Left colon (tissue), 2 donors: ENCODE measurements around the gene NDUFS7. TPM values are rescaled to one million over a fixed set of nuclear protein-coding genes. Genes with fewer than 3 reads are reported as not detected.
A peak's percentile ranks its signal among the peaks of the same experiment; 100 is the strongest.

Experiments used
- ATAC-seq: fragments of 200-7000 bp; cut with Tn5 transposase; one replicate; pipeline ENCODE4 v1.9.1; 2020; ENCODE audit warnings: mild to moderate bottlenecking, moderate library complexity
- DNase-seq, 2 donors: peaks; one replicate each; pipeline ENCODE4 v3.0.0-alpha.2; 2020
- intact Hi-C, 2 donors: fragments of 100-400 bp; cut with DNase I in 1 of 2; cut with micrococcal nuclease in 1 of 2; formaldehyde crosslinking; loops; one replicate each; pipeline versions ENCODE4 v1.11.2 to v1.14.0; 2022; cut with DNase I, micrococcal nuclease
- total RNA-seq, 2 donors: library from RNA; stranded (reverse); fragmentation: NEBNext Ultra II Directional; extraction: Animal tissue kit (Norgen Biotek cat#: 25700); gene quantifications; one replicate each; pipeline ENCODE4 v1.2.1, GENCODE V29; 2021
- donor health status: DM: no; HTN: no; CAD: no.
- donor health status: DM: yes; HTN: yes; CAD: no.

The NDUFS7 gene
- total RNA-seq, 2 donors from 2014 or later: 141 to 178 TPM

DNA sequence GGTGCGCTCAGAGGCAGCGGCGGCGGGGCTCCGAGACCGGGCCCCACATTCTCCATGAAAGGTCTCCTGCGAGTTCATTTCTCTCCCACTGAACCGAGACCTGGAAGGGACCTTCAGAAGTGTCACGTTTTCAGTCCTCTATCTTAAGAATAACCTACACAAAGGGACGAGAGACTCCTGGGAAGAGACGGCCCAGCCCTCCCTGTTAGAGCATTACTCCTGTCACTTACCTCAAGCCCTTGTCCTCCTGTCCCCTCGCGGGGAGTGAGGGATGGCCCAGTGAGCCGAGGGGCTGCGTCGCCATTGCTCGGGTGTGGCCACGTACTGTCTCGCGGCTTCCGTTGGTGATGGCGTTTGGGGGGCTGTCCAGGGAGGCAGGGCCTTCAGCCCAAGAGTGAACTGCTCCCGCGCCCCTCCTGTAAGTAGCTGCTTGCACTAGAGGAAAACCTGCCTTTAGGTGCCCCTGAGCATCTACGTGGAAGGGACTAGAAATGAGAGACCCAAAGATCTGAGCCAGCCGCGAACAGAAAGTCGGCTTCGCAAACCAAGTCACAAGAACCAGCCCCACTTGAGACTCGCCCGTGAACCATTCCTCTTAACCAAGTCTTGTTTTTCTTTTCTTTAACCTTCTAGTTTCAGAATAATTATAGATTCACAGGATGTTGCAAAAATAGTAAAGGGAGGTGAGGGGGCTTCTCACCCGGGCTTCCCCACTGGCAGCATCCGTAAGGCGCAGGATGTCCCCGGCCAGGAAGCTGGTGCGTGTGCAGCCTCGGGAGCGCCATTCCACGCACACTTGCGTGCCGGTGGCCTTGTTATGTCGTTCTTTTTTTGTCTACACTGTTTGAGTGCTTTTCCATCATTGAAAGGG, 21.1 kb upstream of the NDUFS7 start:
- ATAC-seq: no peak
- intact Hi-C loops: no loop called here
- DNase-seq: no peak

DNA sequence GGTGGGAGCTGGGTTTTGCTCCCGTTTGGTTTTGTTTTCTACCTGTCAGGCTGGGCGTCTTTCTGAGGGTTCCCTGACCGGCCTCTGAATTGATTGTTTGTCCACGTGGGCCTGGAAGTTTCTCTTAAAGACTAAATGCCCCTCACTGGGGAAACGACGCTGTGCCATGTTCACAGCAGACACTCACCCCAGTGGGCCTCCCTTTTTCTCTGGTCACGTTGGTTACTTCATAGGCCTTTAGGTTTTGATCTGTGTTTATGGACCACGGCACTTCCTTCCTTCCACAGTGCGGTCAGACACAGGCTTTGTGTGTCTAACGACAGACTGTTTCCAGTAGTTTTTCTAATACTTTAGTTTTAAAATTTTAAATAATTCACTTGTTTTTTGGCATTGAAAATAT, 20.1 kb upstream of the NDUFS7 start:
- ATAC-seq (no peak), DNase-seq (no peak)
- intact Hi-C loops: no loop called here

DNA sequence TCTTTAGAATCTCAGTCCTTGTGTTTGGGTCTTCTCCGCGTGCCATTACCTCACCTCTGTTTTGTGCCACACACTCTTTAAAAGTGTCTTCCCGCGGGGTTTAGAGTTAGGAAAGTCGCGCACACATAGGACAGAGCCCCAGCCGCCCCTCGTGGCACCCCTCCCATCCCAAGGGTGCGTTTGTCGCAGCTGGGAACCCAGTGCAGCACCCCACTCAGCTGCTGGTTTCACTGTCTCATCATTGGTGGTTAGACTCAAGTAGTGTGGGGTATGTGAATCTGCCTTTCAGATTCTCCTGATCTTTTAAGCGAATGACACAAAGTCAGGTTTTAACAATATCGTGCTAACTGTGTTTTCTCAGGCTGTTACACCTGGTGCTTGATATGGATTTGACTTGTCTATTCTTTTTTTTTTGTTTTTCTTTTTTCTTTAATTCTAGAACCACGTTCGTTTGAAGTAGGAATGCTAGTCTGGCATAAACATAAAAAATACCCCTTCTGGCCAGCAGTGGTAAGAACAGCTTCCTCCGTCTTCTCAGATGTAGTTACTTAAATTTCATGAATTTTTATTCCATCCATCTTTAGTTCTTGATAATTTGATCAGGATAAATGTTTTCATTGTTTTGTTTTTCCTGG, 19.5 kb upstream of the NDUFS7 start:
- intact Hi-C loops: no loop called here
- no peak for ATAC-seq
- DNase-seq: no peak

DNA sequence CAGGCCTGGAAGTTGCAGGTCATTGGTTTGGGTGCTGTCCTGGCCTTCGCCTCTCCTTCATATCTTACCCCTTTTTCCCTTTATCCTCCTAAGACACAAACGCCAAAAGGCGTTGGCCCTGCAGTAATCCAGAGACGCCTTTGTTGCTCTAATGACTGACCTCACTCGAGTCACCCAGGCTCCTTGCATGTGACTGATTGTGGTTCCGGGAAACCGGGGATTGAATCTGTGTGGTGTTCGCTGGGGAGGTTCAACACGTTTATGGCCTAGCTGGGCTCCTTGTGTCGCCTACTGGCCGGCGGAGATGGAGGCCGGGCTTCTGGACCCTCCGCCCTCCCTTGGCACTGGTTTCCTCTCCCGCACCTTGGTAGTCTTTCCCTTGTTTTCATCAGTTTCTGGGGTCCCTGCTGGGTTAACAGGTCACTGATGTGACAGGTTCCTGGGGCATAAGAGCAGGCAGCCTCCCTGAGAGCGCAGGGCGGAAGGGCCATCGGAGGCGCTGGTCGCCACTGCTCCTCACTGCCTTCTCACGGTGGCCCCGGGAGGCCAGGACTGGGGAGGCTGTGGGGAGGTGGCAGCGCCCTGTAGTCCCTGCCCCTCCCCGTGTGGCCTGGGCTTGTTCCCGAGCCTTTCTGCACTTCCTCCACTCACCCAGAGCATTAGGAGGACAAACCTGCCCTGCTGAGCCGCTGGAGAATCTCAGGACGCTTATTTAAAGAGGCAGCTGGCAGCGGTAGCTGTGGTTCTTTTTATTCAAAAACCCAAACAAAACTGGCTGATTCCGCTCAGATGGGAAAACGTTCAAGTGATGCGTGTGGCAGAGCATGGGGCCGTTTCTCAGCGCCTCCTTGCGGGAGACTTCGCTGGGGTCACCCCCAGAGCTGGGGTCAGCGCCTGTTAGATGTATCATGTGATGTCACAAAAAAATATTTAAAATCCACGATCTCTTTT, 18.1 kb upstream of the NDUFS7 start:
- no peak for DNase-seq
- no peak for ATAC-seq
- intact Hi-C loops: no loop called here

DNA sequence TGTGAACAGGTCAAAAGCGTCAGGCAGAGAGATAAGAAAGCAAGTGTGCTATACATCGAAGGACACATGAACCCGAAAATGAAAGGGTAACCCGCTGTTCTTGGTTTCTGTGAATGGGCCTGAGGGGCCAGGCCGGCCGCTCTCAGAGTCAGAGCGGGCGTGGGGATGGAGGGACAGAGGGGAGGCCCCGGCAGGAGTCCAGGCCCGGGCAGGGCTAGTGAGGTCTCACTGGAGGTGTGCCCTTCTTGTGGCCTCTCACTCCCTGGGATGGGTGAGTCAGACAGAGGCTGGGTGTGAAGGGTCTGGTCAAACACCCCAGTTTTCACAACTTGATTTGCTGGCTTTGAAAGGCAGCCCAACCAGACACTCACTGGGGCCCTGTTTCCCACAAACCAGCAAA, 17.4 kb upstream of the NDUFS7 start:
- intact Hi-C loops: no loop called here
- ATAC-seq (no peak), DNase-seq (no peak)

DNA sequence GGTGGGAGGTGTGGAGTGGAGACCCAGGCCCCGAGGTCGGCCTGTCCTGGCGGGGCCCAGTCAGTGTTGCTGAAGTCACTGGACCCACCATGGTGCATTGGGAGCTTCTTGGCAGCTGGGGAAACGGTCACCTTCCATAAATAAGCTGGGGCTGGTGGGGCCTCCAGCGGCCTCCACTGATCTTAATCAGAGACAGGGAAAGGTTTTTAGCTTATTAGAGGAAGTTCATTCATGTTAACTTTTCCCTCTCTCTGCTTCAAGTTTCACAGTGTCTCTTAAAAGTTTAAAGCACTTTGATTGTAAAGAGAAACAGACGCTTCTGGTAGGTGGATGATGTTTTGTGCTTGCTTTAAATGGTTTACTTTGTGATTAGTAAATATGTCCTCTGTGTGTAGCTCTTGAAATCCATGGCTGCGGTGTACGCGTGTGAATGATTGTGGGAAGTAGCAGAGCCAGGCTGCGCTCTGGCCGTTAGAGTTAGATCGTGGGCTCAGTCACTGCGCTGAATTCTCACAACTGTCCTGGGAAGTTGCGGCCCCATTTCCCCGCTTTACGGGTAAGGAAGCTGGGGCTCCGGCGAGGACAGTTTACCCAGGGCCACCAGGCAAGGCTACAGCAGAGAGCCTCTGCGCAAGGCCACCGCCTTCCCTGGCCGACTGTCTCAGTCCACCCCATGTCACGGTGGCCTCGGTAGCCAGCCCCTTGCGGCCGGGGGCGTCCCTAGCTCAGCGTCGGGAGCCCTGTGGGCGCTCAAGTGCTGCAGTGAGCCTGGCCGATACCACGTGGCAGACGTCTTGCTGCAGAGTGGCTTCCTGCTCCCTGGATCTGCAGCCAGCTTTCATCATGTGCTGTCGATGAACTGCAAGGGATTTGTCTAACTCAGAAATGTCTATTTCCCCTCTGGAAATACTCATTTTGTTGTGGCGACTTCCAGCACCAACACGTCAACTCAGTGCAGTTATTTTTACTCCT, 16.5 kb upstream of the NDUFS7 start:
- ATAC-seq: no peak
- intact Hi-C loops: no loop called here
- DNase-seq: no peak

DNA sequence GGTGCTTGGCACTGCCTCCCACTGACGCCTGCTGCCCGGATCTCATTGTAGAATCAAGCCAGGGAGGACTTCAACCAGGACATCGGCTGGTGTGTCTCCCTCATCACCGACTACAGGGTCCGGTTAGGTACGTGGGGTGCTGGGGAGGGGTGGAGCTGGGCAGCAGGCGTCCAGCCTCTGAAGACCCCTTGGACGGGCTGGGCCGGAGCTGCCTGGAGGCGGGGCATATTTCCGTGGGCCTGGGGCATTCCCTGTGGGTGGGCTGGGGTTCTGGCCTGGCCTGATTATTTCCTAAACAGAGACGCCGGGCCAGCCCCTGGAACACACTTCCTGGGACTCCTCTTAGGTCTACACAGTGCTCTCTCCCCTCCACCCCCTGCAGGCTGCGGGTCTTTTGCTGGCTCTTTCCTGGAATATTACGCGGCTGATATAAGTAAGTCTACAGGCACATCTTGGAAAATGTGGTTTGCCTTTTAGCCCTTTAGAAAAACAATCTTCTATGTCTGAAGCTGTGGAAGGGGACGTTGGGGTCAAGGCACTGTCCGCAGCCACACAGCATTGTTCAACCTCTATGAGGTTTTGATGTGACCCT, 14.4 kb upstream of the NDUFS7 start:
- DNase-seq: no peak
- intact Hi-C loops: no loop called here
- ATAC-seq: no peak

DNA sequence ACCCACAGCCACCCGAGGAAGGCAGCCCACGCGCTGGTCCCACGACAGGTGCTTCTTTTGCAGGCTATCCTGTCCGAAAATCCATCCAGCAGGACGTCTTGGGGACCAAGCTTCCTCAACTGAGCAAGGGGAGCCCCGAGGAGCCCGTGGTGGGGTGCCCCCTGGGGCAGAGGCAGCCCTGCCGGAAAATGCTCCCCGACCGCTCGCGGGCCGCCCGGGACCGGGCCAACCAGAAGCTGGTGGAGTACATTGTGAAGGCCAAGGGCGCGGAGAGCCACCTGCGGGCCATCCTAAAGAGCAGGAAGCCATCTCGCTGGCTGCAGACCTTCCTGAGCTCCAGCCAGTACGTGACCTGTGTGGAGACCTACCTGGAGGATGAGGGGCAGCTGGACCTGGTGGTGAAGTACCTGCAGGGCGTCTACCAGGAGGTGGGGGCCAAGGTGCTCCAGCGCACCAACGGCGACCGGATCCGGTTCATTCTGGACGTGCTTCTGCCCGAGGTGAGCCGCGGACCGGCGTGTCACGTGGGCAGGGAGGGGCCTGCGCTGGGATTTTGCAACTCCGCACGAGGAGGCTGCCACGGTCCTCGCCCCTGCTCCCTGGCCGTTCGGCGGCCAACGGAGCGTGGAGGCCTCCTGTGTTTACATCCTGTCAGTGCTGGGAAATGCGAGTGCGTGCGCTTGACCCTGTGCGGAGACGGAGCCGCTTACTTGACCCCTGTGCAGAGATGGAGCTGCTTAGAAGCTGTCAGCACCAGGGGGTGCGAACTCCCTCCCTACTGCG, 12.9 kb upstream of the NDUFS7 start:
- intact Hi-C loops: no loop called here
- DNase-seq: no peak
- ATAC-seq: no peak

DNA sequence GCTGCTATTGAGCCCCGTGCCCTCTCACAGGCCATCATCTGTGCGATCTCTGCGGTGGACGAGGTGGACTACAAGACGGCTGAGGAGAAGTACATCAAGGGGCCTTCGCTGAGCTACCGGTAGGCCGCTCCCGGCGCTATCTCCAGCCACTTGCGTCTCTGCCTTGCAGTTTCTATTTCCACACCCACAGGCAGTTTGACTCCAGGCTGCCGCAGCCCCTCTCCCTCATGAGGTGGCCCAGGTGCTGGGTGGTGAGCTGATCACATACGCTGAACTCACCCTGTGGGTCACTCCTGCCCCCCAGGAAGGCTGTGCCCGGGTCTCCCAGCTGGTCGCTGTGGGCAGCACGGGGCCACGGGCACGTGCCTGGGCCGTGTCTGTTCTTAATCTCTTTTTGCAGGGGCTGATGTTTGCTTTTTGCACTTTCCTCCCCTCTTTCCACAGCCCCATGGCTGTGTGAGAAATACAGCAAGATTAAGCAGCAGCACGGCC, 10.6 kb upstream of the NDUFS7 start:
- ATAC-seq (no peak), DNase-seq (no peak)
- intact Hi-C loops: no loop called here

DNA sequence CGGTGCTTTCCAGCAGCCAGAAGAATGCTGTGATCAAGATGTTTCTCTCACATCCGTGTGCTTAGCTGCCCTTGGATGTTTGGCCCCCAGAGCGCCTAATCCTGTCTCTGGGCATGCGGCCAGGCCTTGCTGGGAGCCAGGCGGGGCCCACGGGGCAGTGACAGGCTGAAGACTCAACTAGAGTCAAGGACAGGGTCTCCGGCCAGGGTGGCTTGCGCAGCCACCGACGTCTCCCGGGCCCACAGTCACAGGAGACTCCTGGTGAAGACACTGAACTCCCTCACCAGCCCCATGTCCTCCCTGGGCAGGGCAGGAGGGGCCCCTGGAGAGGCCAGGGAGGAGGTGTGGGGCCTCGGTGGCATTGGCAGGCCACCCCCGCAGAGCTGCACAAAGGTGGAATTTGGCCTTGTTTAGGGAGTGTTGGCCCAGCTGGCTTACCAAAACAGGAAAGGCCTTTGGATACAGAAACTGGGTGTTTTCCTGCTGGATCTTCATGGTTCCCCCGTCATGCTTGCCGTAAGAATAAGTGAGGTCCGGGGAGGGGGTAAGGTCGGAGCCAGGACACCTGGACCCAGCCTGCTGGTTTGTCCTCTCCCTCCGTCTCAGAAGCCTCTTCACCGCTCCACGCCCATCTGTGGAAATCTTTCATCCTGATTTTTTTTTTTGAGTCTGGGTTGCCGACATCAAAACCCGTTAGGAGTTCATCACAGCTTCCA, 10.0 kb upstream of the NDUFS7 start:
- DNase-seq (peak in 1 of 2 donors; percentile 43), ATAC-seq (peak; percentile 18)
- intact Hi-C loops: no loop called here

DNA sequence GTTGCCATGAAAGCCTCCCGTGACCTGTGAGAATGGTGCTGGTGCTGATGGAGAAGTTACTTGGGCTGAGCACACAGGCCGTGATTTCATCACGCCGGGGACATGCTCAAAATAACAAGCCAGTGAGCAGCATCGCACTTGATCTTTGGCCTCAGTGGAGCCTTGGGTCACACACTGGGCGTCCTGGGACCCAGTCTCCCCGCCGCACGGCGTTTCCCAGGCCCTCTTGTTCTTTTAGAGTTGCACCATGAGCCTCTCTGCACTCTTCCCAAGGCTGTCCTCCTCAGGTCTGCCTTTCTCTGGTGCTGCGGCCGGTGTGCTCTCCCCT, 9.5 kb upstream of the NDUFS7 start:
- DNase-seq (no peak), ATAC-seq (no peak)
- intact Hi-C loops: no loop called here

DNA sequence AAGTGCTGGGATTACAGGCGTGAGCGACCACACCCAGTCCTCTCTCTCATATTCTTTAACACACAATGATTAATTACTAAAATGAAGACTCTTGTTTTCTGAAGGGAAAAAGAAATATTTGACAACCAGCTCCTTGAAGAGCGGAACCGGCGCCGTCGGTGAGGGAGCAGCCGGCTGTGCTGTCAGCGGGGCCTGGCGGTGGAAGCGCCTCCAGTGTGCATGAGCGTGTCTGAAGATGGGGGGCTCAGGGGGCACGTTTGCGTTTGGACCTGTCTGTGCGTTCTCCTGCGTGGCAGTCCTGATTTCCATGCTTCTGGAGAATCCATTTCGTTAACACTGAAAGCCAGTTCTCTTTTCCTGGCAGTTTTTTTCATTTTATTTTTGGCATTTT, 7.3 kb upstream of the NDUFS7 start:
- DNase-seq (no peak), ATAC-seq (no peak)
- intact Hi-C loops: no loop called here

DNA sequence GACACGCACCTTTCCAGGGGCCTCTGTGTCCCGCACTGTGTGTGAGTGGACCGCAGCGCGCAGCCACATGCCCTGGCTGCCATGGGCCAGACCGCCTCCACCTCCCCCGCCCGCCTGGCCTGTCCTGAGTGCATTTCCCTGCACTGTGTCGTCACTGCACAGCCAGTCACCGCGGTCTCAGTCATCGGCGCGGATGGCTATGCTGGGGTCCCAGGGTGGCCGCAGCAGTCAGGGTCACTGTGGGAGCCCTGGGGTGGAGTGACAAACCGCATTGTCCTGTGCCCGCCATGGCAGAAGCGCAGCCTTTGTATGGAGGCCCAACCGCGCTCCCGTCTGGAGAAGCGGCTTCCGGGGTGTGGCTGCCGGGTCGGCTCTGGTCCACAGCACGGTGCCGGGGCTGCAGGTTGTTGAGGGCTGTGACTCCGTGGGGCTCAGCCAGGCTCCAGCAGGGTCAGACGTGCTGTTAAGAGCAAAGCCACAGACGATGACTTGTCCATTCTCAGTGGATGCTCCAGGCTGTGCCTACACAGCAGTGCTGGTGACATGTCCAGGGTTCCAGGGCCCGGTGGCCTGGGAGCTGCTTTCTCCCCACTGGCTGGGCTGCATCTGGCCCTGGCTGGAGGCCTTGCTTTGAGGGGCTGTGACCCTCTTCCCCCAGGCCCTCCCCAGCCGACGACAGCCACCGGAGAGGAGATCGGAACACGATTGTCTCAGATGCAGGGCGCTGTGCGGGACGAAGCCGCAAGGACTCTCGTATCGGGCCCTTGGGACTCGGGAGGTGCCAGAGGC, 6.3 kb upstream of the NDUFS7 start:
- DNase-seq (no peak), ATAC-seq (no peak)
- intact Hi-C loops: no loop called here

DNA sequence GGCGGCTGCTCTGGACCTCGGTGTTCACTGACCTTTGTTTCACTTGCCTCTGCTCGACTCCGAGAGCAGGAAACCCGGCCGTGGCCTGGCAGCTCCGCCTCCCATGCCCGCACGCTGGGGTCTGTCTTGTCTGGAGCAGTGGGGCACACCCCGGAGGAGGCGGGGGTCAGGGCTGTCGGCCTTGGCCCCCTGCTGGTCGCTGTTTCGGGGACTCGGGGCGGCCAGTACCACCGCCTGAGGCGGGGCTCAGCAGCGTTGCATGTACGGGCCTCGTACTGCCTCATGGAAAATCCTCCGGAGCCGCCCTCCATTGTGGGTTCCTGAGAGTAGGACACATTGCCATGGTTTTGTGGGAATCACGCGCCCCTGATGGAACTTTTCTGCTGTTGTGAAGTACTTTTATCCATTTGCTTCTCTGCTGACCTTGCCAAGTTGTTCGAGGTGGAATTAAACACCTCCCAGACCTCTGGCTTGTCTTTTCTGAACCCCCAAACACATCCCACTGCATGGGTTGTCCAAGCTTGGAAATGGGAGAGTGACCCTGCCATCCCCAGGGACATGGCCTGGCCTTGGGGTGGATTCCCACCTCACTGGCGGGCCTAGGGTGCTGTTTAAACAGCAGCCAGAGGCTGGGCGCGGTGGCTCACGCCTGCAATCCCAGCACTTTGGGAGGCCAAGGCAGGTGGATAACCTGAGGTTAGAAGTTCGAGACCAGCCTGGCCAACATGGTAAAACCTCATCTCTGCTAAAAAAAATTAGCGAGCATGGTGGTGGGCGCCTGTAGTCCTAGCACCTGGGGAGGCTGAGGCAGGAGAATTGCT, 5.5 kb upstream of the NDUFS7 start:
- no peak for ATAC-seq

More for the DNA sequence above, 5.5 kb upstream of the NDUFS7 start:
- DNase-seq: no peak
- intact Hi-C loops: no loop called here
